IMR-90 (cell line): ENCODE measurements around the gene TCERG1L. TPM values are rescaled to one million over a fixed set of nuclear protein-coding genes. Genes with fewer than 3 reads are reported as not detected.

Experiments
- ATAC-seq: fragments of 200-7000 bp; cut with Tn5 transposase; 2 replicates; pipeline ENCODE4 v1.9.1; 2020; ENCODE audit warnings: low read depth, mild to moderate bottlenecking, moderate library complexity
- BruUV-seq: library from RNA; stranded (reverse); fragments of 400-500 nt; replicated peaks from 2 replicates; lab custom pipeline; 2021; lab: Mats Ljungman, UMichigan
- CTCF ChIA-PET: fragments of 300-600 bp; formaldehyde crosslinking; extraction: SDS; loops from one replicate; lab custom pipeline; 2021; ENCODE audit warnings: antibody characterized with exemption; lab: Yijun Ruan, JAX
- POLR2A ChIA-PET: fragments of 300-600 bp; sonication (Branson Sonifier 250); formaldehyde crosslinking; loops from one replicate; lab custom pipeline; 2022; ENCODE audit warnings: antibody characterized with exemption; ENCODE audit not compliant: unreplicated experiment; lab: Charles Lee
- DNase-seq: peaks from one replicate; pipeline ENCODE4 v3.0.0; 2013
- H2AFZ ChIP-seq: replicated peaks from 2 replicates; pipeline ENCODE3; 2013; ENCODE audit warnings: low read length, mild to moderate bottlenecking; ENCODE audit not compliant: poor library complexity
- H2AK5ac ChIP-seq: 2 replicates; pipeline ENCODE4 v1.6.1; 2013; ENCODE audit warnings: low read depth, low read length, inconsistent platforms
- H2AK9ac ChIP-seq: replicated peaks from 2 replicates; pipeline ENCODE3; 2013; ENCODE audit warnings: mild to moderate bottlenecking, low read depth, low read length, moderate library complexity; ENCODE audit not compliant: poor library complexity
- H2BK120ac ChIP-seq: 2 replicates; pipeline ENCODE4 v1.6.1; 2013; ENCODE audit warnings: low read depth, low read length, inconsistent platforms
- H2BK15ac ChIP-seq: 3 replicates; pipeline ENCODE4 v1.6.1; 2013; ENCODE audit warnings: low read depth, low read length, inconsistent platforms
- H2BK20ac ChIP-seq: 2 replicates; pipeline ENCODE4 v1.6.1; 2013; ENCODE audit warnings: low read depth, mild to moderate bottlenecking, inconsistent platforms, low read length, moderate library complexity
- H2BK5ac ChIP-seq: 2 replicates; pipeline ENCODE4 v1.6.1; 2013; ENCODE audit warnings: mild to moderate bottlenecking, low read depth, low read length, inconsistent platforms; ENCODE audit not compliant: poor library complexity, severe bottlenecking
- H3K14ac ChIP-seq: replicated peaks from 2 replicates; pipeline ENCODE4 v1.6.1; 2013; ENCODE audit warnings: low read depth, low read length, inconsistent platforms
- H3K18ac ChIP-seq: 2 replicates; pipeline ENCODE4 v1.6.1; 2013; ENCODE audit warnings: low read depth, low read length, control low read depth
- H3K23ac ChIP-seq: 2 replicates; pipeline ENCODE4 v1.6.1; 2013; ENCODE audit warnings: low read depth, low read length, inconsistent platforms
- H3K27ac ChIP-seq: 2 replicates; pipeline ENCODE4 v1.5.1; 2013; ENCODE audit warnings: mild to moderate bottlenecking, control low read depth, low read length; ENCODE audit not compliant: insufficient read depth
- H3K27me3 ChIP-seq: 2 replicates; pipeline ENCODE4 v1.6.1; 2013; ENCODE audit warnings: low read length; ENCODE audit not compliant: control insufficient read depth, insufficient read depth
- H3K36me3 ChIP-seq: 2 replicates; pipeline ENCODE4 v1.6.1; 2013; ENCODE audit warnings: low read length, mixed read lengths; ENCODE audit not compliant: control insufficient read depth, insufficient read depth
- H3K4ac ChIP-seq: 2 replicates; pipeline ENCODE4 v1.6.1; 2013; ENCODE audit warnings: low read depth, low read length, inconsistent platforms
- H3K4me1 ChIP-seq: 2 replicates; pipeline ENCODE4 v1.6.1; 2013; ENCODE audit warnings: low read length, mixed read lengths; ENCODE audit not compliant: control insufficient read depth, insufficient read depth
- H3K4me2 ChIP-seq: 2 replicates; pipeline ENCODE4 v1.6.1; 2013; ENCODE audit warnings: low read depth, mild to moderate bottlenecking, control low read depth, low read length, moderate library complexity
- H3K4me3 ChIP-seq: 2 replicates; pipeline ENCODE4 v1.5.1; 2013; ENCODE audit warnings: low read depth, mild to moderate bottlenecking, control low read depth, low read length, moderate library complexity; ENCODE audit not compliant: insufficient read depth
- H3K56ac ChIP-seq: 2 replicates; pipeline ENCODE4 v1.6.1; 2013; ENCODE audit warnings: low read length, inconsistent platforms; ENCODE audit not compliant: insufficient read depth; ENCODE audit errors: extremely low read depth
- H3K79me1 ChIP-seq, 2 experiments: 2 replicates each; pipeline ENCODE4 v1.6.1; 2013; ENCODE audit warnings: low read length in 2 of 2, inconsistent platforms in 1 of 2, low read depth in 1 of 2
- H3K9ac ChIP-seq: 2 replicates; pipeline ENCODE4 v1.6.1; 2013; ENCODE audit warnings: low read depth, low read length, control low read depth
- H3K9me1 ChIP-seq: 2 replicates; pipeline ENCODE4 v1.6.1; 2013; ENCODE audit warnings: low read length, inconsistent platforms; ENCODE audit not compliant: insufficient read depth
- H3K9me3 ChIP-seq: 2 replicates; pipeline ENCODE4 v1.6.1; 2013; ENCODE audit warnings: low read length; ENCODE audit not compliant: control insufficient read depth, insufficient read depth
- H4K20me1 ChIP-seq: 2 replicates; pipeline ENCODE4 v1.6.1; 2013; ENCODE audit warnings: low read length, inconsistent platforms; ENCODE audit not compliant: insufficient read depth
- H4K5ac ChIP-seq: 2 replicates; pipeline ENCODE4 v1.6.1; 2013; ENCODE audit warnings: mild to moderate bottlenecking, low read depth, low read length, control low read depth
- H4K8ac ChIP-seq, 2 experiments: 2 replicates each; pipeline ENCODE4 v1.6.1; 2013; ENCODE audit warnings: low read depth in 2 of 2, low read length in 2 of 2, control low read depth in 1 of 2, inconsistent platforms in 1 of 2
- H4K91ac ChIP-seq: 2 replicates; pipeline ENCODE4 v1.6.1; 2013; ENCODE audit warnings: low read depth, low read length, inconsistent platforms; ENCODE audit not compliant: insufficient read depth
- CEBPB ChIP-seq: IDR thresholded peaks from 2 replicates; pipeline ENCODE4 v1.6.1; 2012; ENCODE audit warnings: low read depth, low read length, improper control_type of control experiment
- WGBS, 2 experiments: methylation state at CpG; one replicate each; pipeline versions ENCODE4 v1.1.5 to v1.1.7; 2013; ENCODE audit warnings: missing lambda C conversion rate in 2 of 2; ENCODE audit not compliant: insufficient read length in 1 of 2; ENCODE audit errors: extremely low coverage in 2 of 2; 5-methylcytosine and 5-hydroxymethylcytosine counted together
- dilution Hi-C: fragments of 300-500 bp; cut with HindIII; formaldehyde crosslinking; loops from one replicate; pipeline ENCODE4 v1.14.3; 2018; ENCODE audit warnings: low sequenced_read_pairs; ENCODE audit not compliant: unreplicated experiment
- in situ Hi-C: fragments of 300-500 bp; cut with MboI; formaldehyde crosslinking; loops from 3 replicates; pipeline ENCODE4 v1.14.3; 2019; ENCODE audit warnings: low sequenced_read_pairs, inconsistent platforms, mixed read lengths
- intact Hi-C: fragments of 100-400 bp; cut with micrococcal nuclease; formaldehyde crosslinking; loops from 2 replicates; pipeline ENCODE4 v1.10.0; 2022
- polyA plus RNA-seq, 3 experiments: library from polyadenylated mRNA; depleted of rRNA; stranded (reverse); fragments of >200 nt; gene quantifications; 2 replicates each; pipeline ENCODE4 v1.2.3, GENCODE V29; 2012; ENCODE audit warnings: low replicate concordance in 1 of 3
- total RNA-seq: library from RNA; depleted of rRNA; stranded (reverse); fragments of >200 nt; gene quantifications from 2 replicates; pipeline ENCODE4 v1.2.3, GENCODE V29; 2012

Gene TCERG1L
- total and polyA plus RNA-seq, 2 of the 4 experiments (the other 2 are of a cell fraction), result not detected

DNA sequence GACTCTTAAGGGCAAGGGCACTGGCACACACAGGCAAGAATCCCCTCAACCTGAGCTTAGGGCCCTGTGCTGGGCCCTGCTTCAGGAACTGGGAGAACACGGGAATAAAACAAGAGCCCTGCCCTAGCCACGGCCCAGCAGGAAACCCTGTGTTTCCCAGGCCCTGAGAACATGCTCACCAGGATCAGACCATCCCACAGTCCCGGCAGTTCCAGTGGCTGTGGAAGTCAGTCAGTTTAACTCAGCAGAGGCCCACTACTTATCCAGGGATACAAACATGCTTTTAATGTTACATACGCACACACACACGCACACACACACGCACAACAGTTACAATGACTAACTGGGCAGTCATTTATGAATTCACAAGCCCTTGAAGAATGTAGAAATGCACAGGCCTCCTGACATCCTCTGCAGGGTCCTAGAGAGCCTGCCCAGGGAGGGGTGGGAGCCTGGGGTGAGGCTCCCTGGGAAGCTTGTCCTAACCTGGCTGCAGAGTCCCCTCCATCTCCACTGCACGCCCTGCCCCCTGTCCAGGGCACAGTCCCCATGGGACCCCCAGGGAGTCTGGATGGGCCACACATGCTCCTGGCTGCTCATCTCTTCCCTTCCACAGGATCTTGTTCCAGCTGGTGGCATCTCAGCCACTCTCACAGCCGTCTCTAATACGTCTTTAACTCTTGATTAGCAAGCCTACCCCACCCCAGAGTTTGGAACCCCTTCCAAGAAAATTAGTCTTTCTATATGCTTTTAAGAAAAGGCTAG is 97.6 kb downstream of the TCERG1L start:
- Histone ChIP-seq H4K20me1 (no peaks in the 10 kb centered on the region), H3K14ac (no peak overlapping the region), H3K4me3 (no peak overlapping the region), H3K23ac (no peak overlapping the region), H2AK9ac (no peak overlapping the region), H3K18ac (no peak overlapping the region), H4K8ac (no peak overlapping the region), H3K27me3 (no peaks in the 10 kb centered on the region), H2AK5ac (no peak overlapping the region), H3K79me1 (no peaks in the 10 kb centered on the region), H4K91ac (no peak overlapping the region), H4K5ac (no peak overlapping the region), H2BK20ac (no peak overlapping the region), H3K36me3 (no peaks in the 10 kb centered on the region), H3K4me2 (no peak overlapping the region), H2BK120ac (no peak overlapping the region), H3K9me1 (no peaks in the 10 kb centered on the region), H3K9me3 (peaks cover 47% of the 10 kb centered on the region), H2AFZ (peak overlapping the region; percentile 32), H3K4ac (no peak overlapping the region), H3K56ac (no peak overlapping the region), H3K27ac (no peak overlapping the region), H3K9ac (no peak overlapping the region), H3K4me1 (no peaks in the 10 kb centered on the region), H2BK5ac (no peak overlapping the region), H2BK15ac (no peak overlapping the region)
- intact Hi-C loops, result no loop called here
- ChIA-PET CTCF (no interaction called here), POLR2A (no interaction called here)
- in situ Hi-C loops, result no loop called here
- TF ChIP-seq CEBPB, result no peak
- 37% methylated on average over 2 of the region's 9 CpGs; no CpG with 5 or more reads in 1 of the 2 experiments for WGBS, 2 experiments
- DNase-seq (no peak), ATAC-seq (no peak)
- no TSS peak for BruUV-seq
- dilution Hi-C loops, result no loop called here
